ENCODE measurements around the gene GLDC. TPM values are rescaled to one million over a fixed set of nuclear protein-coding genes. Genes with fewer than 3 reads are reported as not detected.

GLDC gene
- total RNA-seq, 4 donors from 2014 or later = 14.4 to 54.1 (median 21.8) TPM

- H3K27ac ChIP-seq = no peak overlapping the region
- H3K9me3 ChIP-seq = no peaks in the 10 kb centered on the region
- H3K4me1 ChIP-seq = peaks cover 0 to 12% (median 0%) of the 10 kb centered on the region in 4 donors
- DNase-seq (ENCODE audit: low spot score in 2 of 2) = no peak
- no peaks in the 10 kb centered on the region for H3K27me3 ChIP-seq
- no peak overlapping the region for H3K4me3 ChIP-seq
- H3K36me3 ChIP-seq = no peaks in the 10 kb centered on the region
- 85 to 88% methylated on average over 7 of the region's 7 CpGs for WGBS, 2 donors
- no peak for TF ChIP-seq CTCF (IDR thresholded peaks at IDR 0.05)
- no peak for TF ChIP-seq EP300 (IDR thresholded peaks at IDR 0.05)
- TF ChIP-seq POLR2A (IDR thresholded peaks at IDR 0.05) = no peak
Measured at GRCh38 chr9:6677803-6678202, 32.3 kb upstream of the GLDC start.

GRCh38 chr9:6676254-6676921 is 30.9 kb upstream of the GLDC start:
- WGBS, 2 donors = 78 to 88% methylated on average over 6 of the region's 6 CpGs
- H3K27ac ChIP-seq = no peak overlapping the region
- H3K36me3 ChIP-seq = no peaks in the 10 kb centered on the region
- peaks cover 0 to 4% (median 0%) of the 10 kb centered on the region in 4 donors for H3K4me1 ChIP-seq
- TF ChIP-seq POLR2A (IDR thresholded peaks at IDR 0.05) (no peak), EP300 (IDR thresholded peaks at IDR 0.05) (no peak), CTCF (IDR thresholded peaks at IDR 0.05) (no peak)
- no peaks in the 10 kb centered on the region for H3K27me3 ChIP-seq
- H3K9me3 ChIP-seq = no peaks in the 10 kb centered on the region
- no peak overlapping the region for H3K4me3 ChIP-seq
- DNase-seq (ENCODE audit: low spot score in 2 of 2) = no peak

GRCh38 chr9:6675268-6675667 is 29.7 kb upstream of the GLDC start:
- TF ChIP-seq CTCF (IDR thresholded peaks at IDR 0.05) (no peak), POLR2A (IDR thresholded peaks at IDR 0.05) (no peak), EP300 (IDR thresholded peaks at IDR 0.05) (no peak)
- 89 to 93% methylated on average over 4 of the region's 4 CpGs for WGBS, 2 donors
- no peak overlapping the region for H3K4me3 ChIP-seq

GRCh38 chr9:6673326-6674025 is 27.9 kb upstream of the GLDC start:
- H3K4me1 ChIP-seq = no peaks in the 10 kb centered on the region
- H3K27me3 ChIP-seq = no peaks in the 10 kb centered on the region
- WGBS, 2 donors = 64 to 78% methylated on average over 1 of the region's 1 CpG
- no peak overlapping the region for H3K27ac ChIP-seq
- no peak overlapping the region for H3K4me3 ChIP-seq
- no peak for DNase-seq (ENCODE audit: low spot score in 2 of 2)
- H3K9me3 ChIP-seq = no peaks in the 10 kb centered on the region
- TF ChIP-seq POLR2A (IDR thresholded peaks at IDR 0.05) (no peak), CTCF (IDR thresholded peaks at IDR 0.05) (no peak), EP300 (IDR thresholded peaks at IDR 0.05) (no peak)
- H3K36me3 ChIP-seq = no peaks in the 10 kb centered on the region

More at GRCh38 chr9:6675268-6675667, 29.7 kb upstream of the GLDC start:
- Histone ChIP-seq H3K27me3 (no peaks in the 10 kb centered on the region), H3K27ac (no peak overlapping the region), H3K4me1 (no peaks in the 10 kb centered on the region), H3K9me3 (no peaks in the 10 kb centered on the region), H3K36me3 (no peaks in the 10 kb centered on the region)
- DNase-seq (ENCODE audit: low spot score in 2 of 2) = no peak

- H3K9me3 ChIP-seq = no peaks in the 10 kb centered on the region
- no peak overlapping the region for H3K27ac ChIP-seq
- WGBS, 2 donors = 70 to 73% methylated on average over 3 of the region's 3 CpGs
- DNase-seq (ENCODE audit: low spot score in 2 of 2) = no peak
- H3K4me1 ChIP-seq = no peaks in the 10 kb centered on the region
- no peak overlapping the region for H3K4me3 ChIP-seq
- no peaks in the 10 kb centered on the region for H3K36me3 ChIP-seq
- no peaks in the 10 kb centered on the region for H3K27me3 ChIP-seq
- TF ChIP-seq EP300 (IDR thresholded peaks at IDR 0.05) (no peak), POLR2A (IDR thresholded peaks at IDR 0.05) (no peak), CTCF (IDR thresholded peaks at IDR 0.05) (no peak)
Measured at GRCh38 chr9:6672118-6672517, 26.6 kb upstream of the GLDC start.

Measured in tibial nerve (tissue), 4 donors.